BJ (cell line): ENCODE measurements around the gene FTO. TPM values are rescaled to one million over a fixed set of nuclear protein-coding genes. Genes with fewer than 3 reads are reported as not detected.

ENCODE experiments used
- CTCF ChIA-PET: fragments of 350-600 bp; formaldehyde crosslinking; extraction: SDS; loops from one replicate; lab custom pipeline; 2021; ENCODE audit warnings: antibody characterized with exemption, inconsistent platforms; lab: Yijun Ruan, JAX
- POLR2A ChIA-PET: fragments of 300-600 bp; sonication (Branson Sonifier 250); formaldehyde crosslinking; extraction: SDS; loops from one replicate; lab custom pipeline; 2021; ENCODE audit warnings: antibody characterized with exemption; lab: Charles Lee
- DNase-seq: peaks from one replicate; pipeline ENCODE4 v3.0.0-alpha.2; 2011; ENCODE audit warnings: low read depth
- H3K27me3 ChIP-seq: 2 replicates; pipeline ENCODE4 v1.6.0; 2011; ENCODE audit warnings: low read length; ENCODE audit not compliant: control insufficient read depth, insufficient read depth
- H3K36me3 ChIP-seq: 2 replicates; pipeline ENCODE4 v1.5.1; 2011; ENCODE audit warnings: low read length; ENCODE audit not compliant: control insufficient read depth, insufficient read depth
- H3K4me3 ChIP-seq: 2 replicates; pipeline ENCODE4 v1.5.1; 2011; ENCODE audit warnings: low read depth, mild to moderate bottlenecking, control low read depth, low read length
- polyA plus RNA-seq: library from polyadenylated mRNA; depleted of rRNA; stranded (reverse); fragments of >200 nt; gene quantifications from 2 replicates; pipeline ENCODE4 v1.2.3, GENCODE V29; 2011
- TF ChIP-seq, protein P1 (sequence below): IDR thresholded peaks from 2 replicates; pipeline ENCODE4 v1.5.1; 2011; ENCODE audit warnings: low read depth, mild to moderate bottlenecking, control low read depth, inconsistent platforms, low read length, moderate library complexity; ENCODE audit not compliant: insufficient read depth

Gene FTO
- polyA plus RNA-seq, 1 experiment, result 86.3 TPM

DNA sequence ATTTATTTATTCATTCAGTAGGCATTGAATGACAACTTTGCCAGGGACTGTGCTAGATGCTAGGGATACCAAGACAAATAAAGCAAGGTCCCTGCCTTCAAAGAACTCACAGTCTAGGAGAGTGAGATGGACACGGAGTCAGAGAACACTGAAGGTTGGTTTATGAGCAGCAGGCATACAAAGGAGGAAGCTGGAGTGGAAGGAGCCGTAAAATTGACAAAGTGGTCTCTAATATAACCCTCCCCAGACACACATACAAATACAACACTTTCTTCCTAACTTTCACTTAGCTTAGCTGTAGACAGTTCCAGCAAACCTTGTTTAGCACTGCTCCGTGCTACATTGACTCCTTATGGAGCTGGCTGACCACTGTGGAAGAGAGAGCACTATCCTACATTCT is 353.0 kb downstream of the FTO start:
- H3K36me3 ChIP-seq, result no peaks in the 10 kb centered on the region
- ChIA-PET CTCF (no interaction called here), POLR2A (interaction anchor here (0.6 kb wide), 1 partner anchor 24 kb away, joined by 3 read pairs; no protein-coding TSS in a partner anchor)
- H3K27me3 ChIP-seq, result no peaks in the 10 kb centered on the region
- no peak overlapping the region for H3K4me3 ChIP-seq
- TF ChIP-seq, protein P1, sequence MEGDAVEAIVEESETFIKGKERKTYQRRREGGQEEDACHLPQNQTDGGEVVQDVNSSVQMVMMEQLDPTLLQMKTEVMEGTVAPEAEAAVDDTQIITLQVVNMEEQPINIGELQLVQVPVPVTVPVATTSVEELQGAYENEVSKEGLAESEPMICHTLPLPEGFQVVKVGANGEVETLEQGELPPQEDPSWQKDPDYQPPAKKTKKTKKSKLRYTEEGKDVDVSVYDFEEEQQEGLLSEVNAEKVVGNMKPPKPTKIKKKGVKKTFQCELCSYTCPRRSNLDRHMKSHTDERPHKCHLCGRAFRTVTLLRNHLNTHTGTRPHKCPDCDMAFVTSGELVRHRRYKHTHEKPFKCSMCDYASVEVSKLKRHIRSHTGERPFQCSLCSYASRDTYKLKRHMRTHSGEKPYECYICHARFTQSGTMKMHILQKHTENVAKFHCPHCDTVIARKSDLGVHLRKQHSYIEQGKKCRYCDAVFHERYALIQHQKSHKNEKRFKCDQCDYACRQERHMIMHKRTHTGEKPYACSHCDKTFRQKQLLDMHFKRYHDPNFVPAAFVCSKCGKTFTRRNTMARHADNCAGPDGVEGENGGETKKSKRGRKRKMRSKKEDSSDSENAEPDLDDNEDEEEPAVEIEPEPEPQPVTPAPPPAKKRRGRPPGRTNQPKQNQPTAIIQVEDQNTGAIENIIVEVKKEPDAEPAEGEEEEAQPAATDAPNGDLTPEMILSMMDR, result no peak
- DNase-seq, result no peak

DNA sequence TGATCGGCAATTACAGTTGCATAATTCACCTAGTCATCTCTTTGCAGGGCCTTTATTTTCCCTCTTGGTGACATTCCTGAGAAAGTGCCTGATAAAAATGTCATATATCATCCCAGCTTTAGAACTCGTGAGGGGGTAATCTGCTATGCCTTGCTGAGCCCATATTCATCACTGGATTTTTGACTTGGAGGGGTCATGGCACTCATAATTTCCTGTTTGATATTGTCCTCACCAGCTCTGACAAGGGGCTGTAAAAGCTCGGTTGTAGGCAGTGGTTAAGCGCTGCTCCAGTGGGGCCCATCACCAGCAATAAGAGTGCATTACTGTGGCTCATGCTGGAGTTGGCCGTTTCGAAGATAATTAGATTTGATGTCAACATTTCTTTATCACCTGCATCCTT is 355.4 kb downstream of the FTO start:
- TF ChIP-seq, protein P1, result no peak
- Histone ChIP-seq H3K36me3 (no peaks in the 10 kb centered on the region), H3K4me3 (no peak overlapping the region), H3K27me3 (no peaks in the 10 kb centered on the region)
- no peak for DNase-seq
- POLR2A ChIA-PET, result no interaction called here
- CTCF ChIA-PET, result interaction anchor here (0.6 kb wide), 2 partner anchors 56 to 787 kb away, joined by 3 read pairs; no protein-coding TSS in a partner anchor

DNA sequence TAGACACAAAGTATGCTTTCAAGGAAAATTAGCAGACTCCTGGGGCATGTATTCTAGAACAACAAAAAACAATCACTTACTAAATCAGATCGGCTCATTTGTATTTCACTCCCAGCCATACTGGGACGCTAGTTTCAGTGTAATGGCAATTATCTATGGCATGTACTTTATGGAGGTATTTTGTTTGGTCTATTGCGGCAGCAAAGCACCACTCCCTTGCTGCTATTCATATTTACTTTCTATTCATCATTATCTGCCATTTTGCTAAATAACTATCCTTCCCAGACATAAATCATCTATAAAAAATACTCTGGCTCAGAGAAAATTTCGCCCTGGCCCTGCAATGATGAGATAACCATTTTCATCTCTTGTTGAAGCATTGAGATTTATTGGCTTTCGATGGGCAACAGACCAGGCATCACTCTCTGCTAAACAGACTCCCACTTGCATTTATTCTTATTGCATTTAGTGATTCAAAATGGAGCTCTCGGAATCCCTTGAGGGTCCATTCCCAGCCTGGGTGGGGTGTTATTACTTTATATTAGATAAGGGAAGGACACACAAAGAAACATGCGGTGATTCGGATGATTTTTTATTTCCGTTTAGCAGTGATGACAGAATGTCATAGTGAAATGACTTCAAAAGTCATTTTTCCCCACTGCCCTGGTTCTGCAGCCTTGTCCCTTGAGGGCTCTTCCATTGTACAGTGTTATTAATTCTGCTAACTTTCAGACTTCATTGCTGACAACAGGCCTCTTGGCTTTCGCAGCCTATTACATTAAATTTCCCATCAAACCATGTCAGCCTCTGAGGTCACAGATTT is 356.9 kb downstream of the FTO start:
- ChIA-PET CTCF (interaction anchor here (0.9 kb wide), 1 partner anchor 9 kb away, joined by 3 read pairs; no protein-coding TSS in a partner anchor), POLR2A (no interaction called here)
- H3K36me3 ChIP-seq, result no peaks in the 10 kb centered on the region
- TF ChIP-seq, protein P1, result no peak
- no peak overlapping the region for H3K4me3 ChIP-seq
- no peak for DNase-seq
- no peaks in the 10 kb centered on the region for H3K27me3 ChIP-seq

DNA sequence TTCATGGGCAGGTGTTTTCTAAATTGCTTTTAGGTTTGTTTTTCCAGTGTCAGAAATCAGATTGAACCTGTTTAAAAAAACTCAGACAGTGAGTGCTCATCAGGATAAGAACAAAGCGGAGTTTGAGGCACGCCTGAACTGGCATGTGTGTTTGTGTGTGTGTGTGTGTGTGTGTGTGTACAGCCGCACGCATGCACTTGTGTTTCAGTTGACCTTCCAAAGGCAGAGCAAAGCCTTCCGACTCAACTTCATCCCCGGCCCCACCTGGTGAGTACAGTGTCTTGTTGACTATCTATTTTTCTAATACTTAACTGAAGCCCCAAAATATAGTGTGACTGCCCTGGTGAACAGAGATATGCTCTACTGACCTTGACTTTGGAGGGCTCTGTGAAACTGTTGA is 357.5 kb downstream of the FTO start:
- Histone ChIP-seq H3K36me3 (no peaks in the 10 kb centered on the region), H3K27me3 (no peaks in the 10 kb centered on the region), H3K4me3 (no peak overlapping the region)
- no peak for DNase-seq
- POLR2A ChIA-PET, result no interaction called here
- TF ChIP-seq, protein P1, result no peak
- CTCF ChIA-PET, result no interaction called here

DNA sequence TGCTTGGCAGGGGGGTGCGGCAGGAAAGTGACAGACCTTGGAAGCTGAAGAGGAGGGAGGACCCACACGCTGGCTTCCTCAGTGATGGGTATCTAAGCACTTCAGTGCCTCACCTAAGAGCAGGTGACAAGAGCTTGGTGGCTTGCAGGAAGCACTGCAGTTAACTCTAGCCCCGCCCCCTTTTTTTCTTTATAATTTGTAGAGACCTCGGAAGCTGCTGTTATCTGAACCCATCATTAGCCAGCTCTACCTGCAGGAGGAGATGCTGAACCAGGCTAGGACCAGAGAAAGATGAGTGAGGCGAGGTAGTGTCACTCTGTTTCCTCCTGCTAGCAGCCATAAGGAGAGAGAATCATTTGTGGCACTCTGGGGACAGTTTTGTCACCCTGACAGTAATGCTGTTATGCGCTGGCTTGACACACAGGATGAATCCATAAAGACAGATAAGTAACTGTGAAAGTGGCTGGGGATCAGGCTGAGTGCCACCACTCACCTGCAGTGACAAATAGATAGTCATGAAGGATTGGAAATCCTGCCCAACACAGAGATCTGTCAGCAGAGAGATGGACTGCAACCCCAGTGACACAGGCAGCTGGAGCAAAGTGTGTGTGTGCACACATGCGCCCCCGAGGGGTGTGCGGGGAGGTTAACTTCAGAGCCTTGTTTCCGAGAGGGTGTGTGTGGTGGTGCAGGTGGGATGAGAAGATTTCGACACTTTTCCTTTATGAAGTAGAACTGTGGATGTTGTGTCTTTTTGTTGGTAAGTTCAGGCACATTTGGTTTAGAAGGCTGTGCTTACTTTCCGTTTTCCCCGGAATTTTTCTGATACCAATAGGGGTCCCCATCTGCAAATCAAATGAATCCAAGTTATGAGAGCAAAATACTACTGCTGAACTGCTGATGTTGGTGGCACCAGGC is 358.7 kb downstream of the FTO start:
- TF ChIP-seq, protein P1, result no peak
- ChIA-PET POLR2A (no interaction called here), CTCF (no interaction called here)
- H3K4me3 ChIP-seq, result no peak overlapping the region
- DNase-seq, result no peak
- H3K36me3 ChIP-seq, result no peaks in the 10 kb centered on the region; the same call in 1 of the 2 replicates
- H3K27me3 ChIP-seq, result no peaks in the 10 kb centered on the region
